ENCODE results near the gene UBE2I.

- TF ChIP-seq NFE2L1 (CRISPR knock-in tag; IDR thresholded peaks at IDR 0.05) (no peak), CTCF (IDR thresholded peaks at IDR 0.05) (no peak), USF1 (CRISPR knock-in tag; IDR thresholded peaks at IDR 0.05) (no peak), NR1H2 (CRISPR knock-in tag; IDR thresholded peaks at IDR 0.05) (no peak), ZNF532 (CRISPR knock-in tag; IDR thresholded peaks at IDR 0.05; ENCODE audit: borderline replicate concordance) (no peak), SMAD3 (CRISPR knock-in tag; IDR thresholded peaks at IDR 0.05; ENCODE audit: borderline replicate concordance) (no peak), NR3C1 (CRISPR knock-in tag; conservative IDR thresholded peaks at IDR 0.05; ENCODE audit: low read depth) (no peak), ATF2 (CRISPR knock-in tag; IDR thresholded peaks at IDR 0.05; ENCODE audit: borderline replicate concordance, low read depth) (no peak), ELF4 (CRISPR knock-in tag; IDR thresholded peaks at IDR 0.05; ENCODE audit: low read depth) (no peak), KAT7 (CRISPR knock-in tag; IDR thresholded peaks at IDR 0.05; ENCODE audit: borderline replicate concordance) (no peak)
These were observed 44.9 kb upstream of the UBE2I start for GRCh38 chr16:1264345-1265089.

Data from WTC11 (cell line).